Measurements from ENCODE around the gene SCAF4. TPM values are rescaled to one million over a fixed set of nuclear protein-coding genes. Genes with fewer than 3 reads are reported as not detected.

The SCAF4 gene
- total RNA-seq, 2 experiments from 2014 or later = 25.9 to 87.3 TPM

DNA sequence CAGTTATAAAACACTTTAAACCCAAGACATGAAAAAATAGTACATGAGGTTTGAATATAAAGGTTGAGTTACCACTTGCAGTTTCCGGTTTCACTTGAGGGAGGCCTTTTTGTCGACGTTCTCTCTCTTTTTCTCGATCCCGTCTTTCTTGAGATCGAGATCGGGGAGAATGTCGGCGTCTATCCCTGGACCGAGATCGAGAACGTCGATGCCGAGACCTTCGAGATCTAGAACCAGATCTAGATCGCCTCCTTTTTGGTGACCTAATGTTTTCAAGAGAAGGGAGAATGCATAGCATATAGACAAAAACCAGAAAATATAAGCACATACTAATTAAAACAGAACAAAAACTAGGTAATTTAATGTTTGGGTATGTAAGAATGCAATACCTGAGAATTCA is 38.7 kb downstream of the SCAF4 start:
- no peak overlapping the region for H3K4me2 ChIP-seq (ENCODE audit: low read length)
- no peaks in the 10 kb centered on the region for H4K20me1 ChIP-seq (ENCODE audit: insufficient read depth, low read length)
- H3K9me3 ChIP-seq (ENCODE audit: low read length) = no peaks in the 10 kb centered on the region
- ChIA-PET POLR2A (interaction anchor here (1.1 kb wide), 1 partner anchor 9 kb away, joined by 4 read pairs; no protein-coding TSS in a partner anchor), CTCF (ENCODE audit: unreplicated experiment) (no interaction called here)
- H3K4me3 ChIP-seq (ENCODE audit: low read depth, low read length, poor library complexity, severe bottlenecking) = no peak overlapping the region
- BruUV-seq (replicated peaks) = no TSS peak
- no peaks in the 10 kb centered on the region for H3K4me1 ChIP-seq (ENCODE audit: insufficient read depth, low read length, poor library complexity, severe bottlenecking)
- H3K27ac ChIP-seq (ENCODE audit: low read depth, low read length, poor library complexity, severe bottlenecking) = no peak overlapping the region
- H2AFZ ChIP-seq (ENCODE audit: low read length) = no peak overlapping the region
- DNase-seq (ENCODE audit: low spot score) = no peak
- TF ChIP-seq EZH2phosphoT487 (IDR thresholded peaks at IDR 0.05; ENCODE audit: borderline replicate concordance, low read depth, low read length) = no peak
- TF ChIP-seq, protein P1, sequence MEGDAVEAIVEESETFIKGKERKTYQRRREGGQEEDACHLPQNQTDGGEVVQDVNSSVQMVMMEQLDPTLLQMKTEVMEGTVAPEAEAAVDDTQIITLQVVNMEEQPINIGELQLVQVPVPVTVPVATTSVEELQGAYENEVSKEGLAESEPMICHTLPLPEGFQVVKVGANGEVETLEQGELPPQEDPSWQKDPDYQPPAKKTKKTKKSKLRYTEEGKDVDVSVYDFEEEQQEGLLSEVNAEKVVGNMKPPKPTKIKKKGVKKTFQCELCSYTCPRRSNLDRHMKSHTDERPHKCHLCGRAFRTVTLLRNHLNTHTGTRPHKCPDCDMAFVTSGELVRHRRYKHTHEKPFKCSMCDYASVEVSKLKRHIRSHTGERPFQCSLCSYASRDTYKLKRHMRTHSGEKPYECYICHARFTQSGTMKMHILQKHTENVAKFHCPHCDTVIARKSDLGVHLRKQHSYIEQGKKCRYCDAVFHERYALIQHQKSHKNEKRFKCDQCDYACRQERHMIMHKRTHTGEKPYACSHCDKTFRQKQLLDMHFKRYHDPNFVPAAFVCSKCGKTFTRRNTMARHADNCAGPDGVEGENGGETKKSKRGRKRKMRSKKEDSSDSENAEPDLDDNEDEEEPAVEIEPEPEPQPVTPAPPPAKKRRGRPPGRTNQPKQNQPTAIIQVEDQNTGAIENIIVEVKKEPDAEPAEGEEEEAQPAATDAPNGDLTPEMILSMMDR (conservative IDR thresholded peaks at IDR 0.05; ENCODE audit: low read length) = no peak
- H3K79me2 ChIP-seq (ENCODE audit: insufficient read depth, low read depth, low read length) = peaks cover 12% of the 10 kb centered on the region; the same call in 1 of the 2 replicates
- no peaks in the 10 kb centered on the region for H3K9me2 ChIP-seq (ENCODE audit: insufficient read depth, low read length)
- peaks cover 99% of the 10 kb centered on the region for H3K36me3 ChIP-seq (ENCODE audit: insufficient read depth, low read length)
- intact Hi-C loops (cut with micrococcal nuclease; ENCODE audit: unreplicated experiment) = no loop called here

DNA sequence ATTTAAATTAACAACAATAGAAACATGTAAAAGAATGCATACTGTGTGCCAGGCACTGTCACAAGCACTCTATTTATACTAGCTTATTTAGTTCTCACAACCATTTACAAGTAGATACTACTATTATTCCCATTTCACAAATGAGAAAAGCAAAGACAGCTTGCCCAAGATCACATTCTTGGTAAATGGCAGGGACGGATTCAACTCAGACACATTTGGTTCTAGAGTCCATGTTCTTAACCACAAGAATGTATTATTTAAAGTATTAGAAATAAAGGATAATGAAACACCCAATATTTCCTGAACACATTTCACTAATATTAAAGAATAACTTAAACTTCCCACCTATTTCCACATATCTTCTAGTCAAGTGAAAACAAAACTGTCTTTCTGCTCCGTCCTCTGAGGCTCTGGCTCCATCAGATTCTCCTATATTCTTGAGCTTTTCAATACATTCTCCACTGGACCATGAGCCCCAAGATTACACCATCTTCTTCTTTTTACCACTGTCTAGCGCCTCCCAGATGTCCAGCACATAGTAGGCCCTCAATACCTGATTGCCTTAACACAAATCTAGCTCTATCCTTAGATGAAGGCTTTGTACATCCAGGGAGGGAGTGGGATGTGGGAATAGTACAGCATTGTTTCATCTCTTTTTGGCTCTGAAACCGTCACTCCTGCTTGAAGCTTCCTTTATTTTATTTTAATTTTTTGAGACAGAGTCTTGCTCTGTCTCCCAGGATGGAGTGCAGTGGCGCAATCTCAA is 43.1 kb downstream of the SCAF4 start:
- no TSS peak for BruUV-seq (replicated peaks)
- H3K9me2 ChIP-seq (ENCODE audit: insufficient read depth, low read length) = no peaks in the 10 kb centered on the region
- CTCF ChIA-PET (ENCODE audit: unreplicated experiment) = no interaction called here
- peaks cover 97% of the 10 kb centered on the region for H3K36me3 ChIP-seq (ENCODE audit: insufficient read depth, low read length)
- H3K27ac ChIP-seq (ENCODE audit: low read depth, low read length, poor library complexity, severe bottlenecking) = no peak overlapping the region
- H3K79me2 ChIP-seq (ENCODE audit: insufficient read depth, low read depth, low read length) = 0 out of 2 replicates have a peak, but pooled peaks cover under 1% of the 10 kb centered on the region
- no peaks in the 10 kb centered on the region for H3K4me1 ChIP-seq (ENCODE audit: insufficient read depth, low read length, poor library complexity, severe bottlenecking)
- H3K9me3 ChIP-seq (ENCODE audit: low read length) = no peaks in the 10 kb centered on the region
- H4K20me1 ChIP-seq (ENCODE audit: insufficient read depth, low read length) = no peaks in the 10 kb centered on the region
- intact Hi-C loops (cut with micrococcal nuclease; ENCODE audit: unreplicated experiment) = no loop called here
- H2AFZ ChIP-seq (ENCODE audit: low read length) = no peak overlapping the region
- H3K4me2 ChIP-seq (ENCODE audit: low read length) = no peak overlapping the region
- POLR2A ChIA-PET = interaction anchor here (0.8 to 1.6 kb wide), 2 partner anchors 8 to 19 kb away, joined by 4 to 7 read pairs; no protein-coding TSS in a partner anchor
- TF ChIP-seq EZH2phosphoT487 (IDR thresholded peaks at IDR 0.05; ENCODE audit: borderline replicate concordance, low read depth, low read length) = no peak
- TF ChIP-seq, protein P1 (conservative IDR thresholded peaks at IDR 0.05; ENCODE audit: low read length) = no peak
- H3K4me3 ChIP-seq (ENCODE audit: low read depth, low read length, poor library complexity, severe bottlenecking) = no peak overlapping the region
- no peak for DNase-seq (ENCODE audit: low spot score)

DNA sequence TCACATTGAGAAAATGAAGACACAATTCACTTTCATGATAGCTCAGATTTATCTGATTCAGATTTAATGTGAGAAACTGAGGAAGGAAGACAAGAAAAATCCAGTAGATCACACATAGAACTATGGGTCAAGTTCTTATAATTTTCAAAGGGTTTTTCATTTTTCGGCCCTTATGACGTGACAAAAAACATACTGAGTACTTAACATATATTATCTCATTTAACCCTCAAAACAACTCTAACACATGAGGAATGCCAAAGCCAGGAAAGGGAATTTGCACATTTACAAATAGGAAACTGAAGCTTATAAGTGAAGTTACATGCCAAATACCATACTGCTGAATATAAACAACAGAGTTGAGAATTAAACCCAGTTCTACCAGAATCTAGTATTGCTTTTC is 44.8 kb downstream of the SCAF4 start:
- intact Hi-C loops (cut with micrococcal nuclease; ENCODE audit: unreplicated experiment) = no loop called here
- Histone ChIP-seq H3K36me3 (ENCODE audit: insufficient read depth, low read length) (peaks cover 97% of the 10 kb centered on the region), H3K9me3 (ENCODE audit: low read length) (no peaks in the 10 kb centered on the region), H3K4me2 (ENCODE audit: low read length) (no peak overlapping the region), H3K4me1 (ENCODE audit: insufficient read depth, low read length, poor library complexity, severe bottlenecking) (no peaks in the 10 kb centered on the region), H4K20me1 (ENCODE audit: insufficient read depth, low read length) (no peaks in the 10 kb centered on the region), H3K9me2 (ENCODE audit: insufficient read depth, low read length) (no peaks in the 10 kb centered on the region), H3K79me2 (ENCODE audit: insufficient read depth, low read depth, low read length) (no peaks in the 10 kb centered on the region), H2AFZ (ENCODE audit: low read length) (no peak overlapping the region), H3K27ac (ENCODE audit: low read depth, low read length, poor library complexity, severe bottlenecking) (no peak overlapping the region), H3K4me3 (ENCODE audit: low read depth, low read length, poor library complexity, severe bottlenecking) (no peak overlapping the region)
- TF ChIP-seq, protein P1 (conservative IDR thresholded peaks at IDR 0.05; ENCODE audit: low read length) = no peak
- no peak for TF ChIP-seq EZH2phosphoT487 (IDR thresholded peaks at IDR 0.05; ENCODE audit: borderline replicate concordance, low read depth, low read length)
- BruUV-seq (replicated peaks) = no TSS peak
- CTCF ChIA-PET (ENCODE audit: unreplicated experiment) = no interaction called here
- DNase-seq (ENCODE audit: low spot score) = no peak
- POLR2A ChIA-PET = interaction anchor here (0.7 to 1.5 kb wide), 4 partner anchors 9 to 20 kb away, joined by 3 to 7 read pairs (median 5); no protein-coding TSS in a partner anchor
